ENCODE measurements around the gene UBTD2. TPM values are rescaled to one million over a fixed set of nuclear protein-coding genes. Genes with fewer than 3 reads are reported as not detected.
"Not testable (repeated sequence)": the region's sequence is repeated elsewhere in the genome, so short reads cannot be mapped to it uniquely, and the experiment has no call there.

Gene UBTD2
- total RNA-seq, 4 donors from 2014 or later, result 9.1 to 14.7 (median 12.3) TPM

- intact Hi-C loops (cut with DNase I), result loop anchor here (10.0 kb wide), 1 partner anchor 195 kb away; no protein-coding TSS in a partner anchor
- DNase-seq, result no peak
- WGBS, 2 donors, result 52 to 73% methylated on average over 2 of the region's 2 CpGs
- Histone ChIP-seq H3K4me3 (no peak overlapping the region), H3K36me3 (no peaks in the 10 kb centered on the region), H3K27me3 (no peaks in the 10 kb centered on the region), H3K27ac (no peak overlapping the region), H3K9me3 (no peaks in the 10 kb centered on the region), H3K4me1 (peaks cover 0 to 16% (median 0%) of the 10 kb centered on the region in 3 donors)
- no peak for TF ChIP-seq POLR2A (IDR thresholded peaks at IDR 0.05)
- TF ChIP-seq, protein P1, sequence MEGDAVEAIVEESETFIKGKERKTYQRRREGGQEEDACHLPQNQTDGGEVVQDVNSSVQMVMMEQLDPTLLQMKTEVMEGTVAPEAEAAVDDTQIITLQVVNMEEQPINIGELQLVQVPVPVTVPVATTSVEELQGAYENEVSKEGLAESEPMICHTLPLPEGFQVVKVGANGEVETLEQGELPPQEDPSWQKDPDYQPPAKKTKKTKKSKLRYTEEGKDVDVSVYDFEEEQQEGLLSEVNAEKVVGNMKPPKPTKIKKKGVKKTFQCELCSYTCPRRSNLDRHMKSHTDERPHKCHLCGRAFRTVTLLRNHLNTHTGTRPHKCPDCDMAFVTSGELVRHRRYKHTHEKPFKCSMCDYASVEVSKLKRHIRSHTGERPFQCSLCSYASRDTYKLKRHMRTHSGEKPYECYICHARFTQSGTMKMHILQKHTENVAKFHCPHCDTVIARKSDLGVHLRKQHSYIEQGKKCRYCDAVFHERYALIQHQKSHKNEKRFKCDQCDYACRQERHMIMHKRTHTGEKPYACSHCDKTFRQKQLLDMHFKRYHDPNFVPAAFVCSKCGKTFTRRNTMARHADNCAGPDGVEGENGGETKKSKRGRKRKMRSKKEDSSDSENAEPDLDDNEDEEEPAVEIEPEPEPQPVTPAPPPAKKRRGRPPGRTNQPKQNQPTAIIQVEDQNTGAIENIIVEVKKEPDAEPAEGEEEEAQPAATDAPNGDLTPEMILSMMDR (IDR thresholded peaks at IDR 0.05), result no peak
Measured at GRCh38 chr5:172299916-172300439, 16.4 kb upstream of the UBTD2 start.

DNA sequence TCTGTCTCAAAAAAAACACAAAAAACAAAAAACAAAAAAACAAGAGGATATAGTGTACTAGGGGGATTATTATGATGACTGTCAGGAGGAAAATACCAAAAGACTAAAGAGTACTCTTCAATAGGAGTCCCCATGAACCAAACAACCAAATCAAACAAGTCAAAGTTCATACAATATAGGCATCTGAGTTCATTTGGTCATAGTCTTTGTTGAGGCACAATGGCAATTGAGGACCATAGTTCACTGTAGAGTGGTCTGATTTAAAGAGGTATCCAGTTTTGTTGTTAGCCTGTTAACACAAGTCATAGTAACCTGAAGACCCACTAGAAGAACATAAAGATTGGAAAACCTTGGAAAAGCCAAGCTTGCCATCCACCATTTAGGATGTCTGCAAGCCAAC, 11.3 kb upstream of the UBTD2 start:
- no peak for DNase-seq
- TF ChIP-seq, protein P1 (IDR thresholded peaks at IDR 0.05), result no peak
- no peak for TF ChIP-seq POLR2A (IDR thresholded peaks at IDR 0.05)
- Histone ChIP-seq H3K4me1 (peaks cover 0 to 9% (median 4%) of the 10 kb centered on the region in 3 donors), H3K9me3 (no peaks in the 10 kb centered on the region), H3K27ac (no peak overlapping the region), H3K27me3 (no peaks in the 10 kb centered on the region), H3K4me3 (no peak overlapping the region), H3K36me3 (no peaks in the 10 kb centered on the region)
- intact Hi-C loops (cut with DNase I), result loop anchor here (10.0 kb wide), 1 partner anchor 190 kb away; no protein-coding TSS in a partner anchor

DNA sequence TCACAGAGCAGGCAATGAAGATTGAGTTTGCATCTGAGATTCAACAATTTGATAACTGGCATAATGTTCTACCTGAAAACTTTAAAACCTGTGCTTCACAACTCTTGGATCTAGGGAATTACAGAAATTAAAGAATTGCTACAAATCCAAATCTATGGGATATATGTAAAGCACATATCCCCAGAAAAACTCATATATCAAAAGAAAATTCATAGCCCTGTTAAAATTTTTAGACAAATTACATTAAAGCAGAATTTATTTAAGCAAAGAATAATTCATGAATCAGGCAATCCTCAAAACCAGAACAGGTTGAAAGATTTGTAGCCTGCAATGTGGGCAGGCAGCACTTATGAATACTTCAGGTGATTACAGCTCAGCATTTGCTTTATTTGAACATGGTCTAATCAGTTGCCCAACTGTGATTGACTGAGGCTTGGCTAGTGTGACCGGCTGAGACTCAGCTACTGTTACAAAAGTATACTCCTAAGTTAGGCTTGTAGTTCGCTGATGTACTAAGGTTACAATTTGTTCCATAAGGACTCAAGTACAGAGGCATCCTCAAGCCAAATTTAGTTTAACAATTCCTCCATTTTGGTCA, 10.3 kb upstream of the UBTD2 start:
- WGBS, 2 donors, result 59 to 81% methylated on average over 2 of the region's 2 CpGs
- no peak overlapping the region for H3K27ac ChIP-seq
- TF ChIP-seq, protein P1 (IDR thresholded peaks at IDR 0.05), result no peak
- no peak for TF ChIP-seq POLR2A (IDR thresholded peaks at IDR 0.05)
- no peak overlapping the region for H3K4me3 ChIP-seq
- intact Hi-C loops (cut with DNase I), result loop anchor here (10.0 kb wide), 1 partner anchor 189 kb away; no protein-coding TSS in a partner anchor
- no peaks in the 10 kb centered on the region for H3K9me3 ChIP-seq
- no peaks in the 10 kb centered on the region for H3K27me3 ChIP-seq
- peaks cover 0 to 9% (median 4%) of the 10 kb centered on the region in 3 donors for H3K4me1 ChIP-seq
- H3K36me3 ChIP-seq, result no peaks in the 10 kb centered on the region
- DNase-seq, result no peak

- TF ChIP-seq POLR2A (IDR thresholded peaks at IDR 0.05), result no peak
- TF ChIP-seq, protein P1 (IDR thresholded peaks at IDR 0.05), result peak; percentile 58 to 89 (median 78)
- H3K27ac ChIP-seq, result no peak overlapping the region
- no peaks in the 10 kb centered on the region for H3K27me3 ChIP-seq
- intact Hi-C loops (cut with DNase I), result loop anchor here (10.0 kb wide), 1 partner anchor 188 kb away; no protein-coding TSS in a partner anchor
- no peaks in the 10 kb centered on the region for H3K36me3 ChIP-seq
- H3K4me3 ChIP-seq, result no peak overlapping the region
- no peak for DNase-seq
- H3K9me3 ChIP-seq, result no peaks in the 10 kb centered on the region
- 24 to 60% methylated on average over 2 to 3 of the region's 5 CpGs for WGBS, 2 donors
- peaks cover 0 to 9% (median 4%) of the 10 kb centered on the region in 3 donors for H3K4me1 ChIP-seq
Measured at GRCh38 chr5:172293054-172293744, 9.6 kb upstream of the UBTD2 start.

DNA sequence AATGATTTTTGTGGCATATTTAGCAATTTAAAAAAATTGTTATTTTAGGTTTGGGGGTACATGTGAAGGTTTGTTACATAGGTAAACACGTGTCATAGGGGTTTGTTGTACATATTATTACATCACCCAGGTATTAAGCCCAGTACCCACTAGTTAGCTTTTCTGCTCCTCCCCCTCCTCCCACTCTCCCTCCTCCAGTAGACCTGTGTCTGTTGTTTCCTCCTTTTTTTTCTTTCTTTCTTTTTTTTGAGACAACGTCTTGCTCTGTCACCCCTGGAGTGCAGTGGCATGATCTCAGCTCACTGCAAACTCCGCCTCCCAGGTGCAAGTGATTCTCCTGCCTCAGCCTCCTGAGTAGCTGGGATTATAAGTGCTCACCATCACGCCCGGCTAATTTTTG, 8.3 kb upstream of the UBTD2 start:
- H3K4me3 ChIP-seq, DNase-seq, H3K9me3 ChIP-seq, H3K4me1 ChIP-seq, H3K27ac ChIP-seq, H3K27me3 ChIP-seq, H3K36me3 ChIP-seq: not testable (repeated sequence)
- intact Hi-C loops (cut with DNase I), result loop anchor here (10.0 kb wide), 1 partner anchor 187 kb away; no protein-coding TSS in a partner anchor
- WGBS, 2 donors, result 72 to 73% methylated on average over 5 of the region's 5 CpGs
